HCT116 (cell line): ENCODE data around the gene NAT8.

Experiments
- POLR2A ChIP-seq: IDR thresholded peaks from 2 replicates; pipeline ENCODE4 v1.7.0; 2011; ENCODE audit warnings: borderline replicate concordance; ENCODE audit not compliant: insufficient read depth, insufficient read length; ENCODE audit errors: extremely low read depth
- POLR2AphosphoS5 ChIP-seq: IDR thresholded peaks from 2 replicates; pipeline ENCODE4 v1.6.1; 2011; ENCODE audit warnings: mild to moderate bottlenecking, low read depth, low read length, moderate library complexity
- REST ChIP-seq: IDR thresholded peaks from 2 replicates; pipeline ENCODE4 v1.6.1; 2012; ENCODE audit warnings: low read depth
- YY1 ChIP-seq: IDR thresholded peaks from 2 replicates; pipeline ENCODE4 v1.6.1; 2011; ENCODE audit warnings: low read length, low read depth, moderate library complexity, mild to moderate bottlenecking; ENCODE audit not compliant: insufficient replicate concordance; ENCODE audit errors: extremely low read depth
- TF ChIP-seq, protein P1 (sequence below), 3 experiments: fragments of 200-600 bp in 1 of 3; sonication (generic) in 1 of 3; IDR thresholded peaks in 2 of 3; conservative IDR thresholded peaks in 1 of 3; 2 replicates each; pipeline ENCODE4 v1.5.1; 2012 to 2017; ENCODE audit warnings: low read depth in 2 of 3, low read length in 2 of 3, antibody characterized with exemption in 1 of 3, borderline replicate concordance in 1 of 3, control low read depth in 1 of 3, mild to moderate bottlenecking in 1 of 3, mixed read lengths in 1 of 3, mixed run types in 1 of 3, moderate library complexity in 1 of 3; ENCODE audit not compliant: insufficient read depth in 1 of 3

DNA sequence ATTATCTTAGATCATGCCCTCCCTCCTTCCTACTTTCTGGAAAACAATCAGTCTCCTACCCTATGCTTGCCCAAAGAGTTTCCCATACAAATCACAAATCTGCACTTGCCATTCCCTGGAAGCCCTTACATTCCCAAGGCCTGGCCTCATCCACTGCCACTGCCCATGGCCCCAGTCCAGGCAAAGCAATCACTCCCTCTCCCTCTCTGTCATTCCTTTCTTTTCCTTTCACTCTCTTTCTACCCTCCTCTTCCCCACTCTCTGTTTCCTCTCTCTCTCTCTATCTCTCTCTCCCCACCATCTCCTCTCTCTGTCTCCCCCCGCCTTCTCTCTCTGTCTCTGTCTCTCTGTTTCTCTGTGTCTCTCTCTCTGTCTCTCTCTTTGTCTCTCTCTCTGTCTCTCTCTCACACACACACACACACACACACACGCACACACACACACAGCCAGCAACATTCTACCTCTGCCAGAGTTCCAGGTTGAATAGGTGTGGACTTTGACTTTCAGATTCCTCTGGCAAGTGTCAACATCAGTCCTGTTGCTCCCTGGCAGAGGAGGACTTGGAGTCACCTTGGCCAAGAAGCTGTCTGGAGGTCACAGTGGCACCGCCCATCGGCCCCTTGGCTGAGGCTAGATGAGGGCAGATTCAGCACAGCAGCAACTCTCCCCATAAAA lies 43.7 kb upstream of the NAT8 start:
- TF ChIP-seq, protein P1, sequence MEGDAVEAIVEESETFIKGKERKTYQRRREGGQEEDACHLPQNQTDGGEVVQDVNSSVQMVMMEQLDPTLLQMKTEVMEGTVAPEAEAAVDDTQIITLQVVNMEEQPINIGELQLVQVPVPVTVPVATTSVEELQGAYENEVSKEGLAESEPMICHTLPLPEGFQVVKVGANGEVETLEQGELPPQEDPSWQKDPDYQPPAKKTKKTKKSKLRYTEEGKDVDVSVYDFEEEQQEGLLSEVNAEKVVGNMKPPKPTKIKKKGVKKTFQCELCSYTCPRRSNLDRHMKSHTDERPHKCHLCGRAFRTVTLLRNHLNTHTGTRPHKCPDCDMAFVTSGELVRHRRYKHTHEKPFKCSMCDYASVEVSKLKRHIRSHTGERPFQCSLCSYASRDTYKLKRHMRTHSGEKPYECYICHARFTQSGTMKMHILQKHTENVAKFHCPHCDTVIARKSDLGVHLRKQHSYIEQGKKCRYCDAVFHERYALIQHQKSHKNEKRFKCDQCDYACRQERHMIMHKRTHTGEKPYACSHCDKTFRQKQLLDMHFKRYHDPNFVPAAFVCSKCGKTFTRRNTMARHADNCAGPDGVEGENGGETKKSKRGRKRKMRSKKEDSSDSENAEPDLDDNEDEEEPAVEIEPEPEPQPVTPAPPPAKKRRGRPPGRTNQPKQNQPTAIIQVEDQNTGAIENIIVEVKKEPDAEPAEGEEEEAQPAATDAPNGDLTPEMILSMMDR (IDR thresholded peaks at IDR 0.05 in 2 of 3, conservative IDR thresholded peaks at IDR 0.05 in 1 of 3; ENCODE audit: borderline replicate concordance in 1 of 3, insufficient read depth in 1 of 3, low read depth in 2 of 3, low read length in 2 of 3), result no peak
- no peak for TF ChIP-seq REST
- no peak for TF ChIP-seq POLR2A
- no peak for TF ChIP-seq YY1
- TF ChIP-seq POLR2AphosphoS5, result no peak
